Activated CD8-positive, alpha-beta T cell treated with anti-CD3 and anti-CD28 coated beads for 36 hours (primary cell): ENCODE results near the gene NDUFA5. TPM values are rescaled to one million over a fixed set of nuclear protein-coding genes. Genes with fewer than 3 reads are reported as not detected.

Experiments
- ATAC-seq: fragments of 200-7000 bp; cut with Tn5 transposase; one replicate; pipeline ENCODE4 v1.10.0; 2021; ENCODE audit warnings: mild to moderate bottlenecking, moderate library complexity
- CTCF ChIA-PET: fragments of 350-600 bp; sonication (Branson Sonifier 250); formaldehyde crosslinking; loops from one replicate; lab custom pipeline; 2021; ENCODE audit warnings: antibody characterized with exemption; lab: Charles Lee
- POLR2A ChIA-PET: fragments of 350-600 bp; sonication (Branson Sonifier 250); formaldehyde crosslinking; loops from one replicate; lab custom pipeline; 2021; ENCODE audit warnings: antibody characterized with exemption; lab: Charles Lee
- DNase-seq: peaks from one replicate; pipeline ENCODE4 v3.0.0-alpha.2; 2020
- H3K27ac Mint-ChIP-seq: one replicate; pipeline ENCODE4 v1.8.0; 2021; ENCODE audit warnings: mild to moderate bottlenecking, mixed read lengths
- H3K27me3 Mint-ChIP-seq: one replicate; pipeline ENCODE4 v1.8.0; 2021; ENCODE audit warnings: mixed read lengths
- H3K36me3 Mint-ChIP-seq: one replicate; pipeline ENCODE4 v1.8.0; 2021; ENCODE audit warnings: low read depth, mixed read lengths
- H3K4me1 Mint-ChIP-seq: one replicate; pipeline ENCODE4 v1.8.0; 2021; ENCODE audit warnings: low read depth, mixed read lengths
- H3K4me3 Mint-ChIP-seq: one replicate; pipeline ENCODE4 v1.8.0; 2021; ENCODE audit warnings: mild to moderate bottlenecking, moderate library complexity, mixed read lengths
- H3K9me3 Mint-ChIP-seq: one replicate; pipeline ENCODE4 v1.8.0; 2021; ENCODE audit warnings: mixed read lengths
- intact Hi-C: fragments of 100-400 bp; cut with micrococcal nuclease; formaldehyde crosslinking; loops from one replicate; pipeline ENCODE4 v1.10.0; 2022
- total RNA-seq, 2 experiments: library from RNA; stranded (reverse); gene quantifications; one replicate each; pipeline ENCODE4 v1.2.3, GENCODE V29; 2021
- TF ChIP-seq, protein P1 (sequence below): fragments of 200-600 bp; IDR thresholded peaks from one replicate; pipeline ENCODE4 v1.8.0; 2022; ENCODE audit warnings: antibody characterized with exemption, mild to moderate bottlenecking

The NDUFA5 gene
- total RNA-seq, 2 experiments from 2014 or later = 62.8 to 63.7 TPM

GRCh38 chr7:123571684-123572083 is 14.1 kb upstream of the NDUFA5 start:
- Mint-ChIP-seq H3K4me3 (no peak overlapping the region), H3K36me3 (no peaks in the 10 kb centered on the region), H3K9me3 (no peaks in the 10 kb centered on the region), H3K27me3 (peaks cover 2% of the 10 kb centered on the region), H3K27ac (no peak overlapping the region), H3K4me1 (no peaks in the 10 kb centered on the region)
- CTCF ChIA-PET = no interaction called here
- DNase-seq = no peak
- intact Hi-C loops = no loop called here
- POLR2A ChIA-PET = no interaction called here
- TF ChIP-seq, protein P1, sequence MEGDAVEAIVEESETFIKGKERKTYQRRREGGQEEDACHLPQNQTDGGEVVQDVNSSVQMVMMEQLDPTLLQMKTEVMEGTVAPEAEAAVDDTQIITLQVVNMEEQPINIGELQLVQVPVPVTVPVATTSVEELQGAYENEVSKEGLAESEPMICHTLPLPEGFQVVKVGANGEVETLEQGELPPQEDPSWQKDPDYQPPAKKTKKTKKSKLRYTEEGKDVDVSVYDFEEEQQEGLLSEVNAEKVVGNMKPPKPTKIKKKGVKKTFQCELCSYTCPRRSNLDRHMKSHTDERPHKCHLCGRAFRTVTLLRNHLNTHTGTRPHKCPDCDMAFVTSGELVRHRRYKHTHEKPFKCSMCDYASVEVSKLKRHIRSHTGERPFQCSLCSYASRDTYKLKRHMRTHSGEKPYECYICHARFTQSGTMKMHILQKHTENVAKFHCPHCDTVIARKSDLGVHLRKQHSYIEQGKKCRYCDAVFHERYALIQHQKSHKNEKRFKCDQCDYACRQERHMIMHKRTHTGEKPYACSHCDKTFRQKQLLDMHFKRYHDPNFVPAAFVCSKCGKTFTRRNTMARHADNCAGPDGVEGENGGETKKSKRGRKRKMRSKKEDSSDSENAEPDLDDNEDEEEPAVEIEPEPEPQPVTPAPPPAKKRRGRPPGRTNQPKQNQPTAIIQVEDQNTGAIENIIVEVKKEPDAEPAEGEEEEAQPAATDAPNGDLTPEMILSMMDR = no peak
- no peak for ATAC-seq

- ChIA-PET POLR2A (no interaction called here), CTCF (no interaction called here)
- ATAC-seq (no peak), DNase-seq (no peak)
- Mint-ChIP-seq H3K4me1 (no peaks in the 10 kb centered on the region), H3K9me3 (no peaks in the 10 kb centered on the region), H3K27me3 (no peaks in the 10 kb centered on the region), H3K36me3 (no peaks in the 10 kb centered on the region), H3K27ac (no peak overlapping the region), H3K4me3 (no peak overlapping the region)
- intact Hi-C loops = no loop called here
- TF ChIP-seq, protein P1 = no peak
Measured at GRCh38 chr7:123571187-123571586, 13.6 kb upstream of the NDUFA5 start.

- Mint-ChIP-seq H3K36me3 (no peaks in the 10 kb centered on the region), H3K4me1 (no peaks in the 10 kb centered on the region), H3K9me3 (no peaks in the 10 kb centered on the region), H3K27me3 (no peaks in the 10 kb centered on the region), H3K27ac (no peak overlapping the region), H3K4me3 (no peak overlapping the region)
- intact Hi-C loops = no loop called here
- ChIA-PET CTCF (interaction anchor here (1.0 kb wide), 1 partner anchor 76 kb away, joined by 4 read pairs; no protein-coding TSS in a partner anchor), POLR2A (no interaction called here)
- TF ChIP-seq, protein P1 = no peak
- ATAC-seq = no peak
- DNase-seq = no peak
Measured at GRCh38 chr7:123570390-123571182, 13.0 kb upstream of the NDUFA5 start.

- CTCF ChIA-PET = interaction anchor here (1.0 kb wide), 2 partner anchors 55 to 75 kb away, joined by 3 to 4 read pairs; no protein-coding TSS in a partner anchor
- Mint-ChIP-seq H3K27me3 (no peaks in the 10 kb centered on the region), H3K4me1 (no peaks in the 10 kb centered on the region), H3K36me3 (no peaks in the 10 kb centered on the region), H3K27ac (no peak overlapping the region), H3K9me3 (no peaks in the 10 kb centered on the region), H3K4me3 (no peak overlapping the region)
- DNase-seq (no peak), ATAC-seq (no peak)
- intact Hi-C loops = no loop called here
- POLR2A ChIA-PET = no interaction called here
- TF ChIP-seq, protein P1 = no peak
Measured at GRCh38 chr7:123569352-123570010, 11.9 kb upstream of the NDUFA5 start.

DNA sequence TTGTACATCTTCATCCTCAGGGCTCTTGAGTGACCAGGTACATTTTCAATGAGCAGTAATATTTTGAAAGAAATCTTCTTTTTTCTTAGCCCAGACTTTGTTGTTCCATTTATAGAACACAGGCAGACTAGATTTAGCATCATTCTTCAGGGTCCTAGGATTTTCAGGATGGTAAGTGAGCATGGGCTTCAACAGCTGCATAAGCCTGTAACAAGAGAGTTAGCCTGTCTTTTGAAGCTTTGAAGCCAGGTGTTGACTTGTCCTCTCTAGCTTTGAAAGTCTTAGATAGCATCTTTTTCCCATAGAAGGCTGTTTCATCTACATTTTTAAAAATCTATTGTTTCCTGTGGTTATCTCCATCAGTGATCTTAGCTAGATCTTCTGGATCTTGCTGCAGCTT is 4.5 kb upstream of the NDUFA5 start:
- POLR2A ChIA-PET = no interaction called here
- H3K4me3 Mint-ChIP-seq = no peak overlapping the region
- intact Hi-C loops = no loop called here
- ATAC-seq = no peak
- TF ChIP-seq, protein P1 = no peak
- peaks cover 4% of the 10 kb centered on the region for H3K4me1 Mint-ChIP-seq
- no peaks in the 10 kb centered on the region for H3K36me3 Mint-ChIP-seq
- no peak overlapping the region for H3K27ac Mint-ChIP-seq
- H3K27me3 Mint-ChIP-seq = no peaks in the 10 kb centered on the region
- H3K9me3 Mint-ChIP-seq = no peaks in the 10 kb centered on the region
- CTCF ChIA-PET = no interaction called here
- DNase-seq = no peak
